ENCODE measurements around the gene IL1R1. TPM values are rescaled to one million over a fixed set of nuclear protein-coding genes. Genes with fewer than 3 reads are reported as not detected.

Gene IL1R1
- polyA plus RNA-seq, 1 donor (not counting 4 experiments of a cell fraction or from before 2014, with no cell fraction given), result 7.5 TPM

DNA sequence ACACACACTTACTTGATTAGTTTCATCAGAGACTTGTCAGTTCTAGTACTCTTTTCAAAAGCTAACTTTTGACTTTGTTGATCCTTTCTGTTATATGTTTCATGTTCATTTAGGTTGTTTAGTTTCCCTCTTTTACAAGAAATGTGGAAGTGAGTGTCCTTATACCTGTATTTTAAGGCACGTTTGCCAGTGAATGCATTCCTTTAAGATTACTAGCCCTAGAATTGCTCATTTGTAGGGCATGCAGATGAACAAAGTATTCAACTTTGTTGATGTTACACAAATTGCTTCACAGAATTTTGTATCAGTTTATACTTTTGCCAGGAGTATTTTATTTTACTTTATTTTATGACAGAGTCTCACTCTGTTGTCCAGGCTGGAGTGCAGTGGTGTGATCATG, 50.5 kb downstream of the IL1R1 start:
- peak overlapping the region; percentile 18 for H3K9ac ChIP-seq (ENCODE audit: control insufficient read depth, extremely low read depth, insufficient read depth, low read length)
- peak overlapping the region; percentile 73 for H3K4me2 ChIP-seq (ENCODE audit: control insufficient read depth, extremely low read depth, insufficient read depth, low read depth, low read length)
- H3K27ac ChIP-seq (ENCODE audit: control insufficient read depth, insufficient read depth, low read length), result peak overlapping the region; percentile 76
- no peak overlapping the region for H3K4me3 ChIP-seq (ENCODE audit: control insufficient read depth in 2 of 3, extremely low read depth in 1 of 3, insufficient read depth in 2 of 3, low read depth in 1 of 3, low read length in 3 of 3)
- DNase-seq (ENCODE audit: low read depth, low spot score) (peak; percentile 26), FAIRE-seq (no peak)
- dilution Hi-C loops (cut with MboI; ENCODE audit: extremely low pct_ligation_motif_present, low sequenced_read_pairs), result no loop called here
- TF ChIP-seq, protein P1, sequence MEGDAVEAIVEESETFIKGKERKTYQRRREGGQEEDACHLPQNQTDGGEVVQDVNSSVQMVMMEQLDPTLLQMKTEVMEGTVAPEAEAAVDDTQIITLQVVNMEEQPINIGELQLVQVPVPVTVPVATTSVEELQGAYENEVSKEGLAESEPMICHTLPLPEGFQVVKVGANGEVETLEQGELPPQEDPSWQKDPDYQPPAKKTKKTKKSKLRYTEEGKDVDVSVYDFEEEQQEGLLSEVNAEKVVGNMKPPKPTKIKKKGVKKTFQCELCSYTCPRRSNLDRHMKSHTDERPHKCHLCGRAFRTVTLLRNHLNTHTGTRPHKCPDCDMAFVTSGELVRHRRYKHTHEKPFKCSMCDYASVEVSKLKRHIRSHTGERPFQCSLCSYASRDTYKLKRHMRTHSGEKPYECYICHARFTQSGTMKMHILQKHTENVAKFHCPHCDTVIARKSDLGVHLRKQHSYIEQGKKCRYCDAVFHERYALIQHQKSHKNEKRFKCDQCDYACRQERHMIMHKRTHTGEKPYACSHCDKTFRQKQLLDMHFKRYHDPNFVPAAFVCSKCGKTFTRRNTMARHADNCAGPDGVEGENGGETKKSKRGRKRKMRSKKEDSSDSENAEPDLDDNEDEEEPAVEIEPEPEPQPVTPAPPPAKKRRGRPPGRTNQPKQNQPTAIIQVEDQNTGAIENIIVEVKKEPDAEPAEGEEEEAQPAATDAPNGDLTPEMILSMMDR (optimal IDR thresholded peaks at IDR 0.05 in 1 of 3, IDR thresholded peaks at IDR 0.05 in 1 of 3, conservative IDR thresholded peaks at IDR 0.05 in 1 of 3; ENCODE audit: extremely low read depth in 1 of 3, insufficient read depth in 2 of 3, low read length in 3 of 3), result no peak
- no peak for TF ChIP-seq EZH2 (IDR thresholded peaks at IDR 0.05; ENCODE audit: low read length)
- H2AFZ ChIP-seq (ENCODE audit: control insufficient read depth, low read length), result peak overlapping the region; percentile 56
- peaks cover 14% of the 10 kb centered on the region for H3K4me1 ChIP-seq (ENCODE audit: control insufficient read depth, extremely low read depth, insufficient read depth, low read length)
- H3K36me3 ChIP-seq (ENCODE audit: control insufficient read depth in 2 of 2, extremely low read depth in 1 of 2, insufficient read depth in 2 of 2, low read length in 2 of 2), result peaks cover 0 to 4% of the 10 kb centered on the region in 2 experiments
- H3K27me3 ChIP-seq (ENCODE audit: control insufficient read depth, extremely low read depth, insufficient read depth, low read length), result no peaks in the 10 kb centered on the region
- H3K9me3 ChIP-seq (ENCODE audit: control insufficient read depth, low read depth, low read length), result no peaks in the 10 kb centered on the region
- no peaks in the 10 kb centered on the region for H4K20me1 ChIP-seq (ENCODE audit: control insufficient read depth, extremely low read depth, insufficient read depth, low read length)
- H3K79me2 ChIP-seq (ENCODE audit: control insufficient read depth, insufficient read depth, low read length), result no peaks in the 10 kb centered on the region
- H3K9me1 ChIP-seq (ENCODE audit: control insufficient read depth, extremely low read depth, insufficient read depth, low read length), result no peaks in the 10 kb centered on the region

DNA sequence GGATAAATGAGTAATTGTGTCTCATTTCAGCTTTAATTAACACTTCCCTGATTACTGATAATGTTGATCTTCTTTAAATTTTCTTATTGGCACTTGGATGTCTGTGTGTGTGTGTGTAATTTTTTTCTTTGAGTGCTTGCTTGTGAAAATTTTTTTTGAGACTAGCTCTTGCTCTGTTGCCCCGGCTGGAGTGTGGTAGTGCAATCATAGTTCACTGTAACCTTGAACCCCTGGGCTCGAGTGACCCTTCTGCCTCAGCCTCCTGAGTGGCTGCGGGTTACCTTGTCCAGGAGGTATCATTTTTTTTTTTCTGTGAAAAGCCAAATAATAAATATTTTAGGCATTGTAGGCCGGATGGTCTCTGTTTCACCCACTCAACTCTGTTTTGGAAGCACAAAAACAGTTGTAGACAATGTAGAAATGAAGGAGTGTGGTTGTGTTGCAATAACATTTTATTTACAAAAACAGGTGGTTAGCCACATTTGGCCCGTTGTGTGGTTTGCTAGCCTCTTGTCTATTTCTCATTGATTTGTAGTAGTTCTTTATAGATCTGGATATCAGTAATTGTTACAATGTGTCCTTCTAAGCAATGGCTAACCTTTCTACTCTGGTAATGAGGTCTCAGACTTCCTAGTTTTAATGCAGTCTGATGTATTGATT, 52.2 kb downstream of the IL1R1 start:
- H3K79me2 ChIP-seq (ENCODE audit: control insufficient read depth, insufficient read depth, low read length), result no peaks in the 10 kb centered on the region
- H3K4me1 ChIP-seq (ENCODE audit: control insufficient read depth, extremely low read depth, insufficient read depth, low read length), result peaks cover 14% of the 10 kb centered on the region
- TF ChIP-seq, protein P1 (optimal IDR thresholded peaks at IDR 0.05 in 1 of 3, IDR thresholded peaks at IDR 0.05 in 1 of 3, conservative IDR thresholded peaks at IDR 0.05 in 1 of 3; ENCODE audit: extremely low read depth in 1 of 3, insufficient read depth in 2 of 3, low read length in 3 of 3), result no peak
- no peak for TF ChIP-seq EZH2 (IDR thresholded peaks at IDR 0.05; ENCODE audit: low read length)
- no peaks in the 10 kb centered on the region for H3K9me1 ChIP-seq (ENCODE audit: control insufficient read depth, extremely low read depth, insufficient read depth, low read length)
- H3K9me3 ChIP-seq (ENCODE audit: control insufficient read depth, low read depth, low read length), result no peaks in the 10 kb centered on the region
- H3K4me3 ChIP-seq (ENCODE audit: control insufficient read depth in 2 of 3, extremely low read depth in 1 of 3, insufficient read depth in 2 of 3, low read depth in 1 of 3, low read length in 3 of 3), result no peak overlapping the region
- H4K20me1 ChIP-seq (ENCODE audit: control insufficient read depth, extremely low read depth, insufficient read depth, low read length), result no peaks in the 10 kb centered on the region
- H3K27ac ChIP-seq (ENCODE audit: control insufficient read depth, insufficient read depth, low read length), result no peak overlapping the region
- no peak overlapping the region for H3K4me2 ChIP-seq (ENCODE audit: control insufficient read depth, extremely low read depth, insufficient read depth, low read depth, low read length)
- no peaks in the 10 kb centered on the region for H3K27me3 ChIP-seq (ENCODE audit: control insufficient read depth, extremely low read depth, insufficient read depth, low read length)
- no peak overlapping the region for H3K9ac ChIP-seq (ENCODE audit: control insufficient read depth, extremely low read depth, insufficient read depth, low read length)
- no peak for DNase-seq (ENCODE audit: low read depth, low spot score)
- H2AFZ ChIP-seq (ENCODE audit: control insufficient read depth, low read length), result no peak overlapping the region
- peaks cover 0 to 4% of the 10 kb centered on the region in 2 experiments for H3K36me3 ChIP-seq (ENCODE audit: control insufficient read depth in 2 of 2, extremely low read depth in 1 of 2, insufficient read depth in 2 of 2, low read length in 2 of 2)
- no peak for FAIRE-seq
- dilution Hi-C loops (cut with MboI; ENCODE audit: extremely low pct_ligation_motif_present, low sequenced_read_pairs), result no loop called here

All from keratinocyte (primary cell).